Neuronal stem cell (in vitro differentiated cells): Measurements from ENCODE around the gene SMIM24.
A peak's percentile ranks its signal among the peaks of the same experiment; 100 is the strongest.

Source experiments
- DNase-seq: peaks from one replicate; pipeline ENCODE4 v3.0.0-alpha.2; 2013; ENCODE audit warnings: low spot score
- H2AFZ ChIP-seq: one replicate; pipeline ENCODE4 v1.6.1; 2013; ENCODE audit warnings: mild to moderate bottlenecking, low read length, inconsistent platforms
- H2AK5ac ChIP-seq: 2 replicates; pipeline ENCODE4 v1.6.1; 2013; ENCODE audit warnings: low read depth, mild to moderate bottlenecking, inconsistent platforms, low read length, moderate library complexity, mixed read lengths
- H2BK120ac ChIP-seq: 2 replicates; pipeline ENCODE4 v1.6.1; 2013; ENCODE audit warnings: low read depth, mild to moderate bottlenecking, inconsistent platforms, low read length, moderate library complexity, mixed read lengths
- H2BK12ac ChIP-seq: one replicate; pipeline ENCODE4 v1.6.1; 2013; ENCODE audit warnings: low read length, inconsistent platforms
- H2BK15ac ChIP-seq: 2 replicates; pipeline ENCODE4 v1.6.1; 2013; ENCODE audit warnings: mild to moderate bottlenecking, low read length, inconsistent platforms, mixed read lengths
- H2BK5ac ChIP-seq: one replicate; pipeline ENCODE4 v1.6.1; 2013; ENCODE audit warnings: inconsistent platforms, mild to moderate bottlenecking, low read length, moderate library complexity
- H3K14ac ChIP-seq: one replicate; pipeline ENCODE4 v1.6.1; 2013; ENCODE audit warnings: low read length, inconsistent platforms
- H3K18ac ChIP-seq: 2 replicates; pipeline ENCODE4 v1.6.1; 2013; ENCODE audit warnings: low read length, inconsistent platforms
- H3K23ac ChIP-seq: 2 replicates; pipeline ENCODE4 v1.6.1; 2013; ENCODE audit warnings: low read depth, mild to moderate bottlenecking, mixed read lengths, low read length, inconsistent platforms; ENCODE audit not compliant: poor library complexity
- H3K27ac ChIP-seq: replicated peaks from 3 replicates; pipeline ENCODE4 v1.5.1; 2013; ENCODE audit warnings: low read length, inconsistent platforms
- H3K27me3 ChIP-seq, 3 experiments: 2 replicates each; pipeline ENCODE4 v1.6.1; 2013; ENCODE audit warnings: low read length in 3 of 3, mild to moderate bottlenecking in 2 of 3, inconsistent platforms in 1 of 3, low read depth in 1 of 3, mixed read lengths in 1 of 3, moderate library complexity in 1 of 3; ENCODE audit not compliant: control insufficient read depth in 3 of 3, insufficient read depth in 3 of 3
- H3K36me3 ChIP-seq, 2 donors: replicated peaks in 1 of 2; 2 replicates each; pipeline ENCODE4 v1.6.1; 2013; ENCODE audit warnings: low read length in 2 of 2; ENCODE audit not compliant: control insufficient read depth in 2 of 2, insufficient read depth in 2 of 2
- H3K4ac ChIP-seq: 2 replicates; pipeline ENCODE4 v1.6.1; 2013; ENCODE audit warnings: inconsistent platforms, mild to moderate bottlenecking, low read length, moderate library complexity
- H3K4me1 ChIP-seq, 2 donors: 1 replicate in 1 of 2; 2 replicates in 1 of 2; pipeline ENCODE4 v1.6.1; 2013; ENCODE audit warnings: low read length in 2 of 2, low read depth in 1 of 2; ENCODE audit not compliant: control insufficient read depth in 2 of 2, insufficient read depth in 1 of 2
- H3K4me2 ChIP-seq: one replicate; pipeline ENCODE4 v1.6.1; 2013; ENCODE audit warnings: mild to moderate bottlenecking, low read length, inconsistent platforms; ENCODE audit not compliant: insufficient read depth, poor library complexity, severe bottlenecking
- H3K4me3 ChIP-seq, 2 donors: 2 replicates each; pipeline ENCODE4 v1.5.1; 2013; ENCODE audit warnings: low read length in 2 of 2, mild to moderate bottlenecking in 2 of 2, inconsistent platforms in 1 of 2, moderate library complexity in 1 of 2
- H3K79me1 ChIP-seq: one replicate; pipeline ENCODE4 v1.6.1; 2013; ENCODE audit warnings: low read depth, mild to moderate bottlenecking, inconsistent platforms, low read length, moderate library complexity
- H3K9ac ChIP-seq: one replicate; pipeline ENCODE4 v1.6.1; 2013; ENCODE audit warnings: mild to moderate bottlenecking, low read depth, low read length, inconsistent platforms; ENCODE audit not compliant: poor library complexity
- H3K9me3 ChIP-seq, 2 donors: replicated peaks in 1 of 2; 2 replicates each; pipeline versions ENCODE3 to v1.6.1; 2013; ENCODE audit warnings: low read length in 2 of 2, mild to moderate bottlenecking in 2 of 2, inconsistent platforms in 1 of 2, low read depth in 1 of 2, mixed read lengths in 1 of 2, moderate library complexity in 1 of 2; ENCODE audit not compliant: control insufficient read depth in 2 of 2, insufficient read depth in 1 of 2
- H4K8ac ChIP-seq: one replicate; pipeline ENCODE4 v1.6.1; 2013; ENCODE audit warnings: low read depth, mild to moderate bottlenecking, inconsistent platforms, low read length, moderate library complexity
- H4K91ac ChIP-seq: one replicate; pipeline ENCODE4 v1.6.1; 2013; ENCODE audit warnings: low read length, low read depth, mild to moderate bottlenecking, inconsistent platforms; ENCODE audit not compliant: poor library complexity
- WGBS, 2 donors: extraction: QIAGEN DNeasy Blood & Tissue Kit; methylation state at CpG; one replicate each; pipeline ENCODE4 v1.1.7; 2013; ENCODE audit warnings: missing lambda C conversion rate in 2 of 2, mixed read lengths in 1 of 2; ENCODE audit not compliant: insufficient read length in 2 of 2, insufficient replicate concordance in 1 of 2; ENCODE audit errors: extremely low coverage in 2 of 2; 5-methylcytosine and 5-hydroxymethylcytosine counted together

SMIM24 gene

GRCh38 chr19:3463714-3464586 is 16.4 kb downstream of the SMIM24 start:
- H3K18ac ChIP-seq, result peak overlapping the region; percentile 87
- no peak overlapping the region for H2AFZ ChIP-seq
- H3K27ac ChIP-seq, result no peak overlapping the region
- no peak overlapping the region for H2BK12ac ChIP-seq
- peak overlapping the region; percentile 24 for H2BK5ac ChIP-seq
- H2AK5ac ChIP-seq, result peak overlapping the region; percentile 46
- no peak overlapping the region for H4K91ac ChIP-seq
- no CpG with 5 or more reads among the region's 57 CpGs for WGBS, 2 donors
- peak overlapping the region; percentile 80 for H3K23ac ChIP-seq
- H2BK120ac ChIP-seq, result no peak overlapping the region
- H3K14ac ChIP-seq, result peak overlapping the region; percentile 38
- no peaks in the 10 kb centered on the region for H3K36me3 ChIP-seq
- H3K4ac ChIP-seq, result no peak overlapping the region
- peaks cover 0 to 12% of the 10 kb centered on the region in 2 donors for H3K9me3 ChIP-seq
- DNase-seq, result no peak
- H2BK15ac ChIP-seq, result no peak overlapping the region
- peak overlapping the region; percentile 33 for H3K4me2 ChIP-seq
- H3K4me3 ChIP-seq, result no peak overlapping the region
- peaks cover 5 to 9% of the 10 kb centered on the region in 2 donors for H3K4me1 ChIP-seq
- no peak overlapping the region for H3K9ac ChIP-seq
- H3K79me1 ChIP-seq, result peaks cover 1% of the 10 kb centered on the region
- H3K27me3 ChIP-seq, result peaks cover 11 to 54% (median 24%) of the 10 kb centered on the region in 3 experiments
- peak overlapping the region; percentile 3 for H4K8ac ChIP-seq

- Histone ChIP-seq H3K27ac (no peak overlapping the region), H3K4me3 (no peak overlapping the region), H3K4me1 (peaks cover 11 to 16% of the 10 kb centered on the region in 2 donors), H4K91ac (no peak overlapping the region), H2AK5ac (no peak overlapping the region), H3K14ac (peak overlapping the region; percentile 71), H3K9me3 (peaks cover 0 to 12% of the 10 kb centered on the region in 2 donors), H2AFZ (no peak overlapping the region), H2BK12ac (no peak overlapping the region), H3K23ac (no peak overlapping the region), H3K18ac (peak overlapping the region; percentile 48), H3K4ac (no peak overlapping the region), H2BK15ac (no peak overlapping the region), H3K79me1 (peaks cover 1% of the 10 kb centered on the region), H2BK5ac (no peak overlapping the region), H3K27me3 (peaks cover 14 to 62% (median 24%) of the 10 kb centered on the region in 3 experiments), H3K36me3 (no peaks in the 10 kb centered on the region), H2BK120ac (no peak overlapping the region), H4K8ac (no peak overlapping the region), H3K9ac (no peak overlapping the region), H3K4me2 (peak overlapping the region; percentile 18)
- no peak for DNase-seq
- no CpG with 5 or more reads among the region's 58 CpGs for WGBS, 2 donors
These were observed 17.2 kb downstream of the SMIM24 start for GRCh38 chr19:3462991-3463713.

- no peak for DNase-seq
- H3K27ac ChIP-seq, result no peak overlapping the region
- H3K36me3 ChIP-seq, result no peaks in the 10 kb centered on the region
- H4K8ac ChIP-seq, result no peak overlapping the region
- H3K79me1 ChIP-seq, result peaks cover 1% of the 10 kb centered on the region
- WGBS, 2 donors, result 100% methylated on average over 1 of the region's 15 CpGs; no CpG with 5 or more reads in 1 of the 2 donors
- H3K23ac ChIP-seq, result peak overlapping the region; percentile 73
- H3K27me3 ChIP-seq, result peaks cover 15 to 63% (median 22%) of the 10 kb centered on the region in 3 experiments
- H3K4me2 ChIP-seq, result no peak overlapping the region
- peaks cover 15 to 23% of the 10 kb centered on the region in 2 donors for H3K4me1 ChIP-seq
- no peak overlapping the region for H3K14ac ChIP-seq
- no peak overlapping the region for H2AFZ ChIP-seq
- no peak overlapping the region for H2BK15ac ChIP-seq
- no peak overlapping the region for H3K4me3 ChIP-seq
- H3K18ac ChIP-seq, result no peak overlapping the region
- H4K91ac ChIP-seq, result no peak overlapping the region
- no peak overlapping the region for H3K4ac ChIP-seq
- peak overlapping the region; percentile 10 for H2AK5ac ChIP-seq
- H2BK5ac ChIP-seq, result peak overlapping the region; percentile 39
- H2BK12ac ChIP-seq, result no peak overlapping the region
- H3K9ac ChIP-seq, result no peak overlapping the region
- peaks cover 0 to 2% of the 10 kb centered on the region in 2 donors for H3K9me3 ChIP-seq
- H2BK120ac ChIP-seq, result no peak overlapping the region
These were observed 20.3 kb downstream of the SMIM24 start for GRCh38 chr19:3459965-3460582.
